ENCODE results near the gene AGPAT2.

Gene AGPAT2

GRCh38 chr9:136656183-136656738 is 31.0 kb downstream of the AGPAT2 start:
- TF ChIP-seq CTCF (IDR thresholded peaks at IDR 0.05), result no peak

GRCh38 chr9:136655536-136656182 is 31.6 kb downstream of the AGPAT2 start:
- no peak for TF ChIP-seq CTCF (IDR thresholded peaks at IDR 0.05)

GRCh38 chr9:136654820-136655535 is 32.3 kb downstream of the AGPAT2 start:
- no peak for TF ChIP-seq CTCF (IDR thresholded peaks at IDR 0.05)

- TF ChIP-seq CTCF (IDR thresholded peaks at IDR 0.05), result no peak
These were observed 33.8 kb downstream of the AGPAT2 start for GRCh38 chr9:136653323-136654079.

GRCh38 chr9:136651860-136652259 is 35.4 kb downstream of the AGPAT2 start:
- TF ChIP-seq CTCF (IDR thresholded peaks at IDR 0.05), result no peak

- TF ChIP-seq CTCF (IDR thresholded peaks at IDR 0.05), result no peak
These were observed 36.6 kb downstream of the AGPAT2 start for GRCh38 chr9:136650648-136651047.

GRCh38 chr9:136650021-136650420 is 37.2 kb downstream of the AGPAT2 start:
- TF ChIP-seq CTCF (IDR thresholded peaks at IDR 0.05), result no peak

All from LNCAP (cell line).